DMS153 treated with DMSO at 0.1 percent for 48 hours (cell line): ENCODE results near the gene ZFP36L2.

ENCODE experiments used
- DNase-seq: peaks from one replicate; lab custom pipeline; 2025; ENCODE audit not compliant: unreplicated experiment; lab: John Stamatoyannopoulos, UW

ZFP36L2 gene

DNA sequence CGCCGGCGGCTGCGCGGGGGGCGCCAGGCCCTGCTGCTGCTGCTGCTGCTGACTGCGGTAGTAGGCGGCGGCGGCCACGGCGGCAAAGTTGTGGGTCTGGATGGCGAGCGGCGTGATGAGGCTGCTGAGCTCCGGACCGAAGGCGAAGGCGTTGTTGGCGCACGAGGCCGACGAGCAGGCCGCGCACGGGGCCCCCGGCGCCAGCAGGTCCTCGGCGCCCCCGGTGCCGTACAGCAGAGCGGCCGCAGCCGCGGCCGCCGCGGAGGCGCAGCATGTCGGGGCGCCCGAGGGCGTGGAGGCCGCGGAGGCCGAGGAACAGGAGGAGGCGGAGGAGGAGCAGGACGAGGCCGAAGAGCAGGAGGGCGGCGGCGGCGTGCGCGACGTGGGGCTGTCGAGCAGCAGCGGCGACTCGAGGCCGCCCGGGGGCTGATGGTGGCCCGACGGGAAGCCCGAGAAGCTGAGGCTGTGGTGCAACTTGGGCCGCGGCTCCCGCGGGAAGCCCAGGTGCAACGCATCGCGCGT, 1.8 kb downstream of the ZFP36L2 start:
- DNase-seq: no peak

DNA sequence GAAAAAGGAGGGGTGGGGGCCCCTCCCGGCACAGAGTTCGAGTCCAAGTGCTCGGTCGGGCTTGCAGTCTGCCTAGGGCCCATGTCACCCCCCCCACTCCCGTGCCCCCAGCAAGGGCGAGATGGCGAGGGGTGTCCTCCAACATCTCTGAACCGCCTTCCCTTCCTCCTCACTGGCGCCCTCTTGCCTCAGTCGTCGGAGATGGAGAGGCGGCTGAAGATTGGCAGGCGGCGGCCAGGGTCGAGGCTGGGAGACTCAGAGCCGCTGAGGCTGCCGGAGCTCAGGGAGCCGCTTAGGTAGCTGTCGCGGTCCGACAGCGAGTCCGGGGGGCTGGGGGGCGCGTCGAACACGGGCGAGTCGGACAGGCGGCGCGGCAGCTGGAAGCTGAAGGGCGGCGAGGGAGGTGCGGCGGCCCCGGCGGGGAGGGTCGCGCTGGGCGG, 2.3 kb downstream of the ZFP36L2 start:
- no peak for DNase-seq

DNA sequence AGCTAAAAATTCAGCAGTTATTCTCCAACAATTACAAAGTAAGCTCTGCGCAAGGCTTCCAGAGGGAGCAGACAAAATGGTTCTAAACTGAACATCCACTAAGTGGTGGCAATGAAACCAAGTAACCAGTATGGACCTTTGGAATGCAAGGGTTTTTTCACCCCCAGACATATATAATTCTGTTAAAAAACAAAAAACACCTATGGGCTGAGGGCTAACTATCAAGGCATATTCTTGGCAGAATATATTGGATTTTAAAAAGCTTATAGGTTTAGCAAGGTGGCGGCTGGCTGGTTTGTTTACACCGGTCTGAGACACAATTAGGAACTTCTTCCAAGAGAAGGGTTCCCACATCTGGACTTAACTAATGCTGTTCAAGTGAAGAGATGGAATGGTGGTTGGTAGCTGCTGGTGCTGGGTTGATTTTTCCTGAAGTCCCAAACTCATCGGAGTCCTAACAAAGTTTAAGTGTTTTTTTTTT, 2.8 kb downstream of the ZFP36L2 start:
- DNase-seq: no peak

DNA sequence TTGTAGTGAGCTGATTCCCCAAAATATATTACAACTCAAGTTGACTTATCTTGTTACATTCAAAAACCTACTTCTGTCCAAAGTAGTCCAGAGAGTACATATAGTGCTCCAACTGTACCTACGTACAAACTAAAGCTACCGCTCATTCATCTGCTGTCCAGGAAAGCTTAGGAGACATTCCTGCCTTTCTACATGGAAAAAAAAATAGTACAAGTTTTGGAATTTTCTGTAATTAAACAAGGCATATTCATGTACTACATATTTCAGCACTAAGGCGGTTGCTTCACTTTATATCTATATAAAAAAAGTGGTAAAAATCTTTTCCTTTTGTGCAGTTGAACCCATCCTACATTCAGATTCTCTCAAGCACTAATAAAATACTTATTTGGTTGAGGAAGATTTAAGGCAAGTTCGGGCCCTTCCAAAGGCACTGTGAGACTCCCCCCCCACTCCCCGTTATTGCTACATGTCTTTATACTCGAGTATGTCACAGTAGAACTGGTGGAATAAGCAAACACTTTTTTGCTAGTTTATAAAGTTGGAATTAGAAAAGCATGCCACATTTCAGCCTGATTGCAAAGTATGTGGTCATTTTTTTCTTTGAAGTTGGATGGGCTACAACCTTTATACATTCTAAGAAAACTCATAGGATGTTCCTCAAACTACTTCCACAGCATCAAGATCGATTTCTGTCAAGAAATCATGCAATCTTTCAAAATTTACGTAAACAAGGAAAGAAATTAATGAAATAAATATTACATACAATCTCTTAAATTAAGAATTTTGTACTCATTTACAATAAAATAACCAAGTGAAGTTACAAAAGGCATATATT, 3.7 kb downstream of the ZFP36L2 start:
- no peak for DNase-seq

DNA sequence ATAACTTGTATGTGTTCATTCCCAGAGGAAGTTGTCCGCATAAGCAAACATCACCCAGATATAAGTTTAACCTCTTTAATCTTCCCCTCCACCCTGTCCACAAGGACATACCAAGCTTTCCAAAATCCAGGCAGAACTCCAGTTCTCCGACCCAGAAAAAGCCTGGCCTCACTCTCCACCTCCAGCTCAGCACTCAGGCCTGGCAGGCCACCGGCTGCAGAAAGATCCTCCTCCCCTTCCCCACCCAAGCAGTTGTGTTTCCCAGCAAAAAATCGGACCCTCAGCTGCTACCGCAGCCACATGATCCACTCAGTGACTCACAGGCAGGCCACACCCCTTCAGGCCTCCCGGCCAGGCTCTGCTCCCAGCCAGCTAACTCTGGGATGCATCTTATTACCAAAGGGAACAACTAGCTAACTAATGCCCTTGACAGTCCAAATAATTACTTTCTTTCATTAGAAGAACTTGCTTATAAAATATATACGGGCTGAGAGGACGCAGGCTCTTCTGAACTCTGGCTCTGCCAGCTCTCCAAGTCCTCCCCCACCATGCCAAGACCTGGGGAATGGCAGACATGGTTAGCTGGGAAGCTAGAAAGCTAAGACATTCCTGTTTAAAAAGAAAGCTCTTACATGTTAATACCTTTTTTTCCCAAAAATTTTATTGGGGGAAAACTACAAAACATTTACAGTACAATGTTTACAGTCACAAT, 4.5 kb downstream of the ZFP36L2 start:
- DNase-seq: no peak

DNA sequence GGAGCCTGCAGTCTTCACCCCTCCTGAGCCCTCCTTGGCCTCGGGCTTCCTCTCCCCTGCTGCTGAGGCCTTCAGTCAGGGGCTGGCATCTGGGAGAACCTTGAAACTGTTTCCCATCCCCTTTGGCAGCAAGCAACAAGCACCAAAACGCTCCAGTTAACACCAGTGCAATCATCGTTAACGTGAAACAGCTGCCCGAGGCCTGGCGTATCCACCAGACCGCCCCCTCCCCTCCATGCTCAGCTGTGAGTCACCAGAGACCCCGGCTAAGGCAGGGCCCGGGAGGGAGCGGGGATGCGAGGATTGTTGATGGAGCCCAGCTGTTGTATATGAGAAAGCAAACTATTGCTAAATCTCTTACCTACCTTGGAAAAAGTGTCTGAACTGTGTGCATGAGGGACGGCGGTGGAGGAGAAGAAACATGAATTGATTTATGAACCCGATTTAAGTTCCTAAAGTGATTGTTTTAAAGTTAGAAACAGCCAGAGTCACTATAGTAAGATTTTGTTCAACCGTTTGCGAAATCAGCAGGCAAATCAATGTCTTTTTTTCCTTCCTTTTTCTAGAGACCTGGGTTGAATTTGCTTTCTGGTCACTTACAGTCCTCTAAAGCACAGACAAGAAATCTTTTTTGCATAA, 5.2 kb downstream of the ZFP36L2 start:
- no peak for DNase-seq

DNA sequence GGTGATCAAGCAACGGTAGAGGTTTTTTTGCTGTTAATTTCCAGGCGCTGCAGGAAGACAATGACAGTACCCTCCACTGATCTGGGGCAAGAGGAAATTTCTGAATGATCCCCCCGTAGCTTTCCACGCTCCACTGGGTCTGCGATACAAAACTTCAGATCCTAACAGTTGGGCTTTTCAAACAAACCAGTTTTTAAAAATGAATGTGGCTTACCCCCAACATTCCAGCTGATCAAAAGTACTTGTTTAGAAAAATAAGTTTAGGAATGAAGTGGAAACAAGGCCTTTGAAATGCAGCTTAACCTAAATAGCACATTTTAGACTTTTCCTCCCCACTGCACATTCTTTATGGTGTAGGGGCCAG, 5.7 kb downstream of the ZFP36L2 start:
- DNase-seq: no peak

DNA sequence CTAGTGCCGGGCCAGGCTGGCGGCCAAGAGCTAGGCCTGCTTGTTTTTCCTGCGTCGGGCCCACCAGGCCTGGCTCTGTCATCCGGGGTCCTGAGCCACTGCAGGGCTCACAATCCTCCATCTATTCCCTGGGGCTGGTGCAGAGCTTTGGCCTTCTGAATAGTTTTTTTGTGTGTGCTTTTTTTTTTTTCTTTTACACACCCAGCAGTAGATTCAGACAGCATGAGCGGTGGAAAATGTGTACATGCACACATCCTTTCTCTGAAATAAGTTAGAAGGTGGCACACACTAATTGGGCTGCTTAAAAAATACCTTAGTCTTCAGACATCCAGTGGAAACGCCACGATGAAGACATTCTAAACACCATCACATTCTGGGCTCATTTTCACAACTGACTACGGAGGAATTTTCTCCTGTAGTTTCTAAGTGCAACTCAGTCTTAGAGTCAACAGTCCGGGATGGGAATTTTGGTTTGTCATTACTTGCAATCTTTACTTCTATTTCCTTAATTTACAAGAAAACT, 6.1 kb downstream of the ZFP36L2 start:
- DNase-seq: no peak

DNA sequence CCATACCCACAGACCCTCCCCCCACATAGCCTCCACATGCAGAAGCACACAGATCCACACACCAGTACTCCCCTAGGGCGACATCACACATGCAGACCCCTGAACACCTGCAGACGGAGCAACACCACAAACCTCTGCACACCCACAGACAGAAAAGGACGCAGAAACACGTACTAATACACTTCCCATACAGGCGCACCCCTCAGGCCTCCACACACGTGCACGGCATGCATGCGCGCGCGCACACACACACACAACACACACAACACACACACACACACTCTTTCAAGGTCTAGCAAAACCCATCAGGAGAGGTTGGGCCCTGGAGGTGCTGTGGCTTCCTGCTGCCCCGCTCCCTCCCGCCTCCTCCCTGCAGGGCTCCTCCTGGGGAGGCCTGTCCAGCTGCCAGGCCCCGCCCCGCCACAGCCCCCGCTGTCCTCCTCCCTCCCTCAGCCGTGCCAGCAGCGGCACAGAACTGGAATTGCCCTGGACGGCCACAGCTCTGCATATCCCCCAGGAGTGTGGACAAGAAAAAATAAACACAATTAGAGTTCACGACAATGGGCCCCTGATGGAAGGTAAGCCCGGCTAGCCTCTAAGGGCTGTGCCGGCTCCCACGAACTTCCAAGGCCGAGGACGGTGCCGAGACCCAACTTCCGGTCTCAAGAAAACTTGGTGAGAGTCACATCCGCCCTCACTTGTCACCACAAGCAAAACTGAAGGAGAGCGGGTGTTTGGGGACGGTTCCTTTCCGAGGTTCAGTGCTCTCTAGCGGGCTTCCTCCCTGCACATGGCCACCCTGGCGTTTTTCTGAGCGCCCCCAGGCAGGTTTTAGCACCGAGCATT, 6.8 kb downstream of the ZFP36L2 start:
- peak; percentile 46 for DNase-seq

DNA sequence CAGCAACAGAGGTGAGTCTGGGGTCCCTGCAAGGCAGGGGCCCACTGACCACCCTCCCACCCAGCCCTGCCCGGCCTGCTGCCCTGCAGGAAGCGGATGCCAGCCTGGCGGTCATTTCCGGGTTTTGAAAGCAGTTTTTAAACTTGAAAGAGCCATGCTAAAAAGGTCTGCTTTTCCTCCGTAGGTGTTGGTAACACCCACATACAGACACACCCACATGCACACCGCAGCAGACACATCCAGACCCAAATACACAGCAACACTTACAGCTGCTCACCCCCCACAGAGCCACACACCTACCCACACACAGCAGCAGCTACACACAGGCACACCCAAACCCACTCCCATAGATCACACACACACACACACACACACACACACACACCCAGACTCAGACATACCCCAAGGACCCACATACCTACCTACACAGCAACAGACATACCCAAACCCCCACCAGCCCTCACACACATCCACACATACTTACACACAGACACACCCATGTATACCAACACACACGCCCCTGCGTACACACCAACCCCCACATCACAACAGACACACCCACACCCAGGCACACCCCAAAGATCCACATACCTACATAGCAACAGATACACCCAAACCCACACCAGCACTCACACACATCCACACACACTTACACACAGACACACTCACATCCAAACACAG, 7.6 kb downstream of the ZFP36L2 start:
- DNase-seq: peak; percentile 54

DNA sequence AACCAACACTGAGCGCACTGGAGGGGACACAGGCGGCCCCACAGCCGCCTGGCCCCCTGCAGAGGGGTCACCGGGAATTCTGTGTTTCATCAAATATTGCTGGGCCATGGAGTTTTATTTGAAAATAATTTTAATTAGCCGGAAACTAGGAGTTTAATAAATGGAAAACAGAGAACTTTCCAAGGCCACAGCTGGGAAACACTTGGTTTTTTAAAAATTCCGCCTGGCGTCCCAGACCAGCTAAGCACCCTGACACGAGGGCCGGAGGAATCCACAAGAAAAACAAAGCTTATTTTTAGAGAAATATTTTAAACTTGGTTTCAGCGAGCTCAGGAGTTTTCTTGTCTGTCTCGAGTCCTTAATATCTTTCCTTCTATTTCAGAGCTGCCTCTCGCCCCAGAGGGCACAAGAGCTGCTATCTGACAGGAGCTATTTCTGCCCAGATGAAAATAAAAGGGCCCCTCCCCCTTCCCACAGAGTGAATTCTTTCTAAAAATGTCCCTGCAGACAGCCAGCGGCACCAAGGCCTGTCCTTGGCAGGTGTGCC, 8.2 kb downstream of the ZFP36L2 start:
- DNase-seq: peak; percentile 54

DNA sequence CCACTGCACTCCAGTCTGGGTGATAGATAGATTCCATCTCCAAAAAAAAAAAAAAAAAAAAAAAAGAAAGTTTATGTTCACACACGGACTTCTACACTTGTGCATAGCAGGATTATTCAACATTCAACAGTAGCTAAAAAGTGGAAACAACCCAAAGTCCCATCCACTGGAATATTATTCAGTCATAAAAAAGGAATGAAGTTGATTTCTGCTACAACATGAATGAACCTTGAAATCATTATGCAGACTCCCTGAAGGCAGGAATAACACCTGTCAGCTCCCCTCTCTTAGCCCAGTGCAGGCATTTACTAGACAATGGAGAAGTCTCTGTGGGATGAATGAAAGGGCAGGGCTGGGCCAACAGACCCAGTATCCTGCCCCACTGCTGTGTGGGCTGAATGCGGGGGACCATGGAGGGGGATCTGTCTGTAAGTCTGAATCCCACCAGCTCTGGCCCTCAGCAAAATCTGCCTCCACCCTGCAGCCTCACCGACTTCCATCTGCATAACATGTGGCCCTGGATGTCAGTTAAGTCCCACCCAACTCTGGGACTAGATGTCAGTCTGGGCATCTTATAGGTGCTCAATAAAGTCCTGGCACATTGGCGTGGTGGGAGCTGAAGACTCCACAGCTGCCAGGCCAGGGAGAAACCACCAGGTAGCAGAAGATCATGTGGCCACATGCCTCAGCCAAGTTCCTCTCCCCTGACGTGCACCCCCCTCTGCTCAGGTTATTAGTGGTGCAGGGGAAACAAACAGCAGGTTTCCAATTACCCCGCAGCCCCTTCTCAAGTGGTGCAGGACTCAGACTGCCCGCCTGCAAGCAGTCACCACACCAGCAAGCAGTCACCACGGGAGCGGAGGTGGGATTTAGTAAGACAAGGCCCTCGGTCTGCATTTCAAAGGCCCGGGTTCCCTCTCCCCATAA, 8.9 kb downstream of the ZFP36L2 start:
- DNase-seq: no peak

DNA sequence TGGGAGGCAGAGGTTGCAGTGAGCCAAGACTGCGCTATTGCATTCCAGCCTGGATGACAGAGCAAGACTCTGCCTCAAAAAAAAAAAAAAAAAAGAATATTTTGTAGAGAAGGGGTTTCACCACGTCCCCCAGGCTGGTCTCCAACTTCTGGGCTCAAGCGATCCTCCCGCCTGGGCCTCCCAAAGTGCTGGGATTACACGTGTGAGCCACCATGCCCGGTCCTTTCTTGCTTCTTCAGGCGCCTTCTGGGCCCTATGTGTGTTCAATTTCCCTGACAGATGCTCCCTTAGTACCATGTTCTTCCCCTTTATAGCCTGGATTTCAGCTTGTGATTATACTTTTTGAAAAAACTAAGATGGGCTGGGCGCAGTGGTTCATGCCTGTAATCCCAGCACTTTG, 9.8 kb downstream of the ZFP36L2 start:
- DNase-seq: no peak

DNA sequence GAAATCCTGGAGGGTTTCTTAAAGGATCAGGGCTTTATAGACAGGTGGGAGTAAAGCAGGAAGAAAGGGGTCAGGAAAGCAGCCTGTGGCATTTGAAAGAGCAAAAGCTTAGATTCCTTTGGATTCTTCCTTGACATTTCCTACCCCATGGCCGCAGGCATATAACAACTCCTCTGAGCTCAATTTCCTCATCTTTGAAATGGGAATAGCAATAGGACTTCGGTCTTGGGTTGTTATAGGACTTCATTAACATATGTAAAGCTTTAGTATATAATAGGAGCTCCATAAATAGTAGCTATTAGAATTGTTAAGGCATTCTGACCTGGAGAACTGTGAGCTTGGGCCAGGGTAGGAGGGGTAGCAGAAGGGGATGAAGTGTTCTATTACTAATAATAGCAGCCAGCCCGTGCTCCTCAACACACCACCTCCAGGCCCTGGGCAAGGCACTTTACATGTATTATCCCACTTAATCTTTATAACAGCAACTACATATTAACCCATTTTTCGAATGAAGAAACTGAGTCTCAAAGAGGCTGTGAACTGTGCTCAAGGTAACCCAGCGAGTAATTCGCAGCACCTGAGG, 10.6 kb downstream of the ZFP36L2 start:
- DNase-seq: no peak

DNA sequence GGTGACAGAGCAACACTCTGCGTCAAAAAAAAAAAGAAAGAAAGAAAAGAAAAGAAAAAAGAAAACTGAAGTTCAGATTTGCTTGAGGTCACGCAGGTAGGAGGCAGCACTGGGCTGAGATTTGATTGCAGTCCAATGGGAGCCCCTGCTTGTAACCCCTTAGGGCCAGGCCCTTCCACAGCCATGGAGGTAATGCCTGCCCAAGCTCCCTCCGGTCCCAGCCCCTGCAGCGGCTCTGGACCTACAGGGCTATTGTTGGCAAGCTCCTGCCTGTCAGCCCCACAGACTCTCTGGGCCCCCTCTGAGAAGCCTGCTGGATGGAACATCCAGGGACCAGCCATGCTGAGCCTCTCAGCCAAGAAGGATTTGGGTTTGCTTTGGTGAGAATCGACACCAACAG, 12.2 kb downstream of the ZFP36L2 start:
- DNase-seq: no peak

DNA sequence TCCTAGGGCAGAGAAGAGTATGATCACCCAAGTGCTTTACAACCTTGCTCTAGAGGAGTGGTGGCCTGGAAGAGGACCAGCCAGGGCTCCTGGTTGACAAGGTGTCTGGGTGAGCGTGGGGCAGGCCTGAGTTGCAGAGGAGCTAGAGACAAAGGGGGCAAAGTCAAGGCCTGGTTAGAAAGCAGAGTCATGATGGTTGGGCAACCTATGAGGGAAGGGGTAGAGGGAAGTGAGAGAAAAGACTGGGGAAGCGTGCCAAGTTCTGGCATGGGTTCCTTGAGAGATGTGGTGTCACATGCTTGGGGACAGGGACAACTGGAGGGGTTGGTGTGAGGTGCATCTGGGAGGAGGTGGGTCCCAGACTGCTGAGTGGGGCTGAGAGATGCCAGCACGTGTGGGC, 13.5 kb downstream of the ZFP36L2 start:
- no peak for DNase-seq

DNA sequence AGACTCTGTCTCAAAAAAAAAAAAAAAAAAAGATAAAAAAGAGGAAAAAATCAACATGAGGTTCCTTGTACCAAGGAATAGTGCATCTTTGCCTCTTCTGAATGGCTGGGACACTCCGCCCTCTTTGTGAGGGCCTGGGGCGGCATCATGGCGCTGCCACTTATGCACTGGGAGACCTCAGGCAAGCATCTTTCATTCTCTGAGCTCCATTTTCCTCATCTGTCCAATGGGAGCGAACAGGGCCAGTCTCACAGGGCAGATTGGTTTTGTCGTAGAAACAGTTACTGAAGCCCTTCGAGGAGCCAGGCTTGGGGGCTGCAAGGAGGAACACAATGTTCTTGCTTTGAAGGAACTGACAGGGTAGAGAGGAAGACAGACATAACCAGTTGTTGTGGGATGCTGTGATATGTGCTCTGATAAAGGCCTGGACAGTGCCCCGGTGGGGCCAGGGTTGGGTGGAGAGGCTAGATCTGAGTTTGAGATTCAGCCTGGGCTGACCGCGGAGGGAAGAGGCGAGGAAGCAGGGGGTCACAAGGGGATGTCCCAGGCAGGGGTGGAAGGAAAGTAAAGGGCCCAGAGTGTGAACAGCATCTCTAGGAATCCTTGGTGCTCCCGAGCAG, 14.1 kb downstream of the ZFP36L2 start:
- DNase-seq: no peak
